ENCODE data around the gene IPO4.

DNA sequence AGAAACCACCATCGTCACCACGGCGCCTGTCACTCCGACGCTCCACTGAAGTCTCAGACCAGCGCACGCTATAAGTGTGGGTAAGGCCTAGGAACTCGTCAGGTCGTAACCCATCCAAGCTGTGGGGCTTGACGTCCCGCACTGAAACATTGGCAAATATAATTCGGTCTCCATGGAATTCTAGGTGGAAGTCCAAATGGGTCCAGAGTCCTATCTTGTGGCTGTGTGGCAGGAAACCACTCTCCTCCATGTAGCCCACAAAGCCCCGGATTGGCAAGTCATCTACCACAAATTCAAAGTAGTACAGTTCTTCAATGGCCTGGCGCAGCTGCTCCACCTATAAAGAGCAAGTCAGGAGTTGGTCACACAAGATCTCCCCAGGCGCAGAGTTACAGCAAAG lies 4.3 kb upstream of the IPO4 start:
- TF ChIP-seq, protein P1, sequence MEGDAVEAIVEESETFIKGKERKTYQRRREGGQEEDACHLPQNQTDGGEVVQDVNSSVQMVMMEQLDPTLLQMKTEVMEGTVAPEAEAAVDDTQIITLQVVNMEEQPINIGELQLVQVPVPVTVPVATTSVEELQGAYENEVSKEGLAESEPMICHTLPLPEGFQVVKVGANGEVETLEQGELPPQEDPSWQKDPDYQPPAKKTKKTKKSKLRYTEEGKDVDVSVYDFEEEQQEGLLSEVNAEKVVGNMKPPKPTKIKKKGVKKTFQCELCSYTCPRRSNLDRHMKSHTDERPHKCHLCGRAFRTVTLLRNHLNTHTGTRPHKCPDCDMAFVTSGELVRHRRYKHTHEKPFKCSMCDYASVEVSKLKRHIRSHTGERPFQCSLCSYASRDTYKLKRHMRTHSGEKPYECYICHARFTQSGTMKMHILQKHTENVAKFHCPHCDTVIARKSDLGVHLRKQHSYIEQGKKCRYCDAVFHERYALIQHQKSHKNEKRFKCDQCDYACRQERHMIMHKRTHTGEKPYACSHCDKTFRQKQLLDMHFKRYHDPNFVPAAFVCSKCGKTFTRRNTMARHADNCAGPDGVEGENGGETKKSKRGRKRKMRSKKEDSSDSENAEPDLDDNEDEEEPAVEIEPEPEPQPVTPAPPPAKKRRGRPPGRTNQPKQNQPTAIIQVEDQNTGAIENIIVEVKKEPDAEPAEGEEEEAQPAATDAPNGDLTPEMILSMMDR (IDR thresholded peaks at IDR 0.05), result no peak
- TF ChIP-seq POLR2A (IDR thresholded peaks at IDR 0.05), result no peak

Measured in right lobe of liver (tissue), 4 donors.